Measurements from ENCODE around the gene ALX4.

ALX4 gene

GRCh38 chr11:44261800-44262591 lies 47.9 kb downstream of the ALX4 start:
- POLR2A ChIA-PET: no interaction called here

GRCh38 chr11:44260081-44260480 lies 49.9 kb downstream of the ALX4 start:
- Histone ChIP-seq H3K4me1 (ENCODE audit: control insufficient read depth, insufficient read depth, low read length) (no peaks in the 10 kb centered on the region), H3K9me3 (ENCODE audit: control insufficient read depth, insufficient read depth, low read depth, low read length) (no peaks in the 10 kb centered on the region), H3K36me3 (ENCODE audit: control insufficient read depth in 2 of 2, insufficient read depth in 1 of 2, low read length in 2 of 2) (peaks cover 0 to 14% of the 10 kb centered on the region in 2 experiments; a peak in 1 of 3 replicates), H3K4me3 (ENCODE audit: low read depth, low read length) (no peak overlapping the region), H3K27ac (ENCODE audit: extremely low read depth, low read depth, low read length) (no peak overlapping the region)
- ChIA-PET CTCF (interaction anchor here (1.1 kb wide), 1 partner anchor 357 kb away, joined by 3 read pairs; no protein-coding TSS in a partner anchor), POLR2A (no interaction called here)
- TF ChIP-seq ZNF354C (tag by site-specific recombination; IDR thresholded peaks at IDR 0.05; ENCODE audit: borderline replicate concordance, low read depth) (no peak), ZNF677 (tag by site-specific recombination; IDR thresholded peaks at IDR 0.05) (no peak), ZNF704 (tag by site-specific recombination; IDR thresholded peaks at IDR 0.05) (no peak), KLF1 (tag by site-specific recombination; IDR thresholded peaks at IDR 0.05) (no peak), ZNF18 (tag by site-specific recombination; IDR thresholded peaks at IDR 0.05) (no peak), SALL2 (tag by site-specific recombination; IDR thresholded peaks at IDR 0.05; ENCODE audit: borderline replicate concordance) (no peak), SCRT2 (tag by site-specific recombination; IDR thresholded peaks at IDR 0.05) (peak; percentile 70), BCL11A (tag by site-specific recombination; IDR thresholded peaks at IDR 0.05; ENCODE audit: low read depth) (no peak), ZNF274 (IDR thresholded peaks at IDR 0.05; ENCODE audit: low read length) (no peak), ZNF274 (tag by site-specific recombination; IDR thresholded peaks at IDR 0.05; ENCODE audit: borderline replicate concordance) (no peak)

More at GRCh38 chr11:44261800-44262591, 47.9 kb downstream of the ALX4 start:
- no peaks in the 10 kb centered on the region for H3K9me3 ChIP-seq (ENCODE audit: control insufficient read depth, insufficient read depth, low read depth, low read length)
- H3K36me3 ChIP-seq (ENCODE audit: control insufficient read depth in 2 of 2, insufficient read depth in 1 of 2, low read length in 2 of 2): peaks cover 0 to 30% of the 10 kb centered on the region in 2 experiments; a peak in 1 of 3 replicates
- no peak overlapping the region for H3K27ac ChIP-seq (ENCODE audit: extremely low read depth, low read depth, low read length)
- TF ChIP-seq ZNF292 (tag by site-specific recombination; IDR thresholded peaks at IDR 0.05; ENCODE audit: borderline replicate concordance, low read depth) (no peak), ELK4 (IDR thresholded peaks at IDR 0.05; ENCODE audit: borderline replicate concordance, low read depth, low read length) (no peak), ZNF654 (tag by site-specific recombination; IDR thresholded peaks at IDR 0.05; ENCODE audit: low read depth) (no peak), ZNF639 (tag by site-specific recombination; IDR thresholded peaks at IDR 0.05) (no peak), ZNF433 (tag by site-specific recombination; IDR thresholded peaks at IDR 0.05; ENCODE audit: low read depth) (no peak), ZFP69B (tag by site-specific recombination; IDR thresholded peaks at IDR 0.05) (no peak), ZNF311 (tag by site-specific recombination; IDR thresholded peaks at IDR 0.05; ENCODE audit: borderline replicate concordance) (no peak), ZNF555 (tag by site-specific recombination; conservative IDR thresholded peaks at IDR 0.05) (no peak), ZNF664 (tag by site-specific recombination; IDR thresholded peaks at IDR 0.05) (no peak), ZNF266 (tag by site-specific recombination; IDR thresholded peaks at IDR 0.05; ENCODE audit: low read depth) (no peak), ZBTB49 (tag by site-specific recombination; IDR thresholded peaks at IDR 0.05; ENCODE audit: low read depth) (no peak), KLF16 (tag by site-specific recombination; IDR thresholded peaks at IDR 0.05) (no peak), RBAK (tag by site-specific recombination; IDR thresholded peaks at IDR 0.05) (no peak), ZNF548 (tag by site-specific recombination; IDR thresholded peaks at IDR 0.05) (no peak), SCRT2 (tag by site-specific recombination; IDR thresholded peaks at IDR 0.05) (no peak)
- no peaks in the 10 kb centered on the region for H3K4me1 ChIP-seq (ENCODE audit: control insufficient read depth, insufficient read depth, low read length)
- CTCF ChIA-PET: interaction anchor here (0.8 kb wide), 1 partner anchor 14 kb away, joined by 3 read pairs; no protein-coding TSS in a partner anchor
- no peak overlapping the region for H3K4me3 ChIP-seq (ENCODE audit: low read depth, low read length)
